Hepatocyte (in vitro differentiated cells): ENCODE results near the gene KRTAP10-2.

ENCODE experiments used
- EZH2 ChIP-seq: fragments of 200-600 bp; sonication (generic); IDR thresholded peaks from 2 replicates; pipeline ENCODE4 v1.6.1; 2016; ENCODE audit warnings: antibody characterized with exemption, mild to moderate bottlenecking, borderline replicate concordance
- EZH2phosphoT487 ChIP-seq: fragments of 200-600 bp; sonication (generic); IDR thresholded peaks from one replicate; pipeline ENCODE4 v1.6.1; 2018; ENCODE audit warnings: antibody characterized with exemption, mild to moderate bottlenecking, low read depth, moderate library complexity; ENCODE audit not compliant: unreplicated experiment, severe bottlenecking
- TF ChIP-seq, protein P1 (sequence below): fragments of 200-600 bp; sonication (generic); IDR thresholded peaks from 2 replicates; pipeline ENCODE4 v1.5.1; 2016; ENCODE audit warnings: antibody characterized with exemption, mild to moderate bottlenecking; ENCODE audit not compliant: poor library complexity

DNA sequence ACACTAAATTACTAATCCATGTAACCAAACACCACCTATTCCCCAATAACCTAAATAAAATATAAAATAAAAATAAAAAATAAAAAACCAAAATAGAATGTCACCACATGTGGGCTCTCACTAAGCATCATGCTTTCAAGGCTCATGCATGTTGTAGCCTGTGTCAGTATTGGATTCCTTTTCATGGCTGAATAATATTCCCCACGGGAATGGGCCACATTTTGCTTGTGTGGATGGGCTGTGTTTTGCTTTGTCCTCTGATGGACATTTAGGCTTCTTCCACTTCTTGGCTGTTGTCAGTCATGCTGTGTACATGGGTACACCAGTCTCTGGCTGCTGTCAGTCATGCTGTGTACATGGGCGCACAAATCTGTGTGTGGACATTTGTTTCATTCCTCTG lies 37.8 kb upstream of the KRTAP10-2 start:
- TF ChIP-seq, protein P1, sequence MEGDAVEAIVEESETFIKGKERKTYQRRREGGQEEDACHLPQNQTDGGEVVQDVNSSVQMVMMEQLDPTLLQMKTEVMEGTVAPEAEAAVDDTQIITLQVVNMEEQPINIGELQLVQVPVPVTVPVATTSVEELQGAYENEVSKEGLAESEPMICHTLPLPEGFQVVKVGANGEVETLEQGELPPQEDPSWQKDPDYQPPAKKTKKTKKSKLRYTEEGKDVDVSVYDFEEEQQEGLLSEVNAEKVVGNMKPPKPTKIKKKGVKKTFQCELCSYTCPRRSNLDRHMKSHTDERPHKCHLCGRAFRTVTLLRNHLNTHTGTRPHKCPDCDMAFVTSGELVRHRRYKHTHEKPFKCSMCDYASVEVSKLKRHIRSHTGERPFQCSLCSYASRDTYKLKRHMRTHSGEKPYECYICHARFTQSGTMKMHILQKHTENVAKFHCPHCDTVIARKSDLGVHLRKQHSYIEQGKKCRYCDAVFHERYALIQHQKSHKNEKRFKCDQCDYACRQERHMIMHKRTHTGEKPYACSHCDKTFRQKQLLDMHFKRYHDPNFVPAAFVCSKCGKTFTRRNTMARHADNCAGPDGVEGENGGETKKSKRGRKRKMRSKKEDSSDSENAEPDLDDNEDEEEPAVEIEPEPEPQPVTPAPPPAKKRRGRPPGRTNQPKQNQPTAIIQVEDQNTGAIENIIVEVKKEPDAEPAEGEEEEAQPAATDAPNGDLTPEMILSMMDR = no peak
- TF ChIP-seq EZH2phosphoT487 = no peak
- no peak for TF ChIP-seq EZH2
